ENCODE data around the gene TNFRSF25.

DNA sequence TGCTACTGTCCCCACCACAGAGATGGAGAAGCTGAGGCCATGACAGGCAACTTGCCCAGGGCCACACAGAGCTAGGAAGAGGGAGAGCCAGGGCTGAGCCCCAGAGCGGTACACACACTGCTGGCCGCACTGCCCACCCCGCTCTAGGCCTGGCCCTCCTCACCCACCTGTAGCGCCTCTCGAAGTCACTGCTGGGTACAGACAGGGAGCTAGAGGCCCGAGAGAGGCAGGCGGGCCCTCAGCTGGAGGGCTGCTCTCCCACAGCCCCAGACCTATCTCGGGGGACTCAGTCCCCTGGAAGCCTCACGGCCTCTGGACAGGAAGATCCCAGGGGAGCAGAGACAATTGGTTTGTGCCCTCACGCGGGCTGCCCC is 42.8 kb upstream of the TNFRSF25 start:
- TF ChIP-seq EZH2 (IDR thresholded peaks at IDR 0.05; ENCODE audit: insufficient read depth, poor library complexity, severe bottlenecking) (no peak), EZH2phosphoT487 (IDR thresholded peaks at IDR 0.05; ENCODE audit: insufficient read depth, low read depth) (no peak)
